ENCODE measurements around the gene FMN1. TPM values are rescaled to one million over a fixed set of nuclear protein-coding genes. Genes with fewer than 3 reads are reported as not detected.

FMN1 gene
- total and polyA plus RNA-seq, 2 donors from 2014 or later, result 0.71 to 44.8 TPM

DNA sequence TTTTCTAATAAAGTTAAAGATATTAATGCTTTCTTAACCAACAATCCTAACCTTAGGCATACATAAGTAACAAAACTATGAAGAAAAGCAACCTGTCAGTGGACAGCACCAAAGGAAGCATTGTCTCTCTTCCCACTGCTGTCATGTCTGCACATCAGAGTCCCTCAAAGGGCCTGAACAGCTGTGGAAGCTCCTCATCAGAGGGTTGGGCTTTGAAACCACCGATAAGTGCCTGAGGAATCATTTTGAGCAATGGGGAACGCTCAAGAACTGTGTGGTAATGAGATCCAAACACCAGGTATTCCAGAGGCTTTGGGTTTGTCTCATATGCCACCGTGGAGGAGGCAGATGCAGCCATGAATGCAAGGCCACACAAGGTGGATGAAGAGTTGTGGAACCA, 182.5 kb downstream of the FMN1 start:
- Histone ChIP-seq H3K27ac (ENCODE audit: low read depth in 2 of 2, low read length in 2 of 2) (no peak overlapping the region), H3K9me3 (ENCODE audit: control insufficient read depth in 2 of 3, insufficient read depth in 1 of 3, low read length in 3 of 3) (no peaks in the 10 kb centered on the region), H3K4me1 (ENCODE audit: control insufficient read depth in 2 of 3, insufficient read depth in 2 of 3, low read depth in 1 of 3, low read length in 3 of 3) (no peaks in the 10 kb centered on the region), H3K4me3 (ENCODE audit: low read length in 3 of 3) (no peak overlapping the region), H3K27me3 (ENCODE audit: control insufficient read depth, insufficient read depth, low read length) (no peaks in the 10 kb centered on the region), H3K36me3 (ENCODE audit: control insufficient read depth in 2 of 3, insufficient read depth in 3 of 3, low read length in 3 of 3) (no peaks in the 10 kb centered on the region), H3K9ac (ENCODE audit: low read length in 3 of 3) (no peak overlapping the region)
- intact Hi-C loops (cut with DNase I), result no loop called here
- no peak for FAIRE-seq
- TF ChIP-seq, protein P1, sequence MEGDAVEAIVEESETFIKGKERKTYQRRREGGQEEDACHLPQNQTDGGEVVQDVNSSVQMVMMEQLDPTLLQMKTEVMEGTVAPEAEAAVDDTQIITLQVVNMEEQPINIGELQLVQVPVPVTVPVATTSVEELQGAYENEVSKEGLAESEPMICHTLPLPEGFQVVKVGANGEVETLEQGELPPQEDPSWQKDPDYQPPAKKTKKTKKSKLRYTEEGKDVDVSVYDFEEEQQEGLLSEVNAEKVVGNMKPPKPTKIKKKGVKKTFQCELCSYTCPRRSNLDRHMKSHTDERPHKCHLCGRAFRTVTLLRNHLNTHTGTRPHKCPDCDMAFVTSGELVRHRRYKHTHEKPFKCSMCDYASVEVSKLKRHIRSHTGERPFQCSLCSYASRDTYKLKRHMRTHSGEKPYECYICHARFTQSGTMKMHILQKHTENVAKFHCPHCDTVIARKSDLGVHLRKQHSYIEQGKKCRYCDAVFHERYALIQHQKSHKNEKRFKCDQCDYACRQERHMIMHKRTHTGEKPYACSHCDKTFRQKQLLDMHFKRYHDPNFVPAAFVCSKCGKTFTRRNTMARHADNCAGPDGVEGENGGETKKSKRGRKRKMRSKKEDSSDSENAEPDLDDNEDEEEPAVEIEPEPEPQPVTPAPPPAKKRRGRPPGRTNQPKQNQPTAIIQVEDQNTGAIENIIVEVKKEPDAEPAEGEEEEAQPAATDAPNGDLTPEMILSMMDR (IDR thresholded peaks at IDR 0.05; ENCODE audit: borderline replicate concordance, extremely low read depth, insufficient read depth), result no peak
- DNase-seq, result no peak

DNA sequence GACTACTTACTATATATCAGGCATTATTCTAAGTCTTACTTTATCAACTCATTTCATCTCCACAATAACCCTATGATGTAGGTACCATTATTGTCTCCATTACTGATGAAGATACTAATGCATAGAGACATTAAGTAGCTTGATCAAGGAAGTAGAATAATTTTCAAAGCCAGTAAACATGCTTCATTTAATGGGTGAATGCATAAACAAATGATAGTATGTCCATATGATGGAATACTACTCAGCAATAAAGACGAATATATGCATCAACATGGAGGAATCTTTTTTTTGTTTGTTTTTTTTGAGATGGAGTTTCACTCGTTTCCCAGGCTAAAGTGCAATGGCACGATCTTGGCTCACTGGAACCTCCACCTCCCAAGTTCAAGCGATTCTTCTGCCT, 184.9 kb downstream of the FMN1 start:
- Histone ChIP-seq H3K4me3 (ENCODE audit: low read length in 3 of 3) (no peak overlapping the region), H3K27me3 (ENCODE audit: control insufficient read depth, insufficient read depth, low read length) (no peaks in the 10 kb centered on the region), H3K9me3 (ENCODE audit: control insufficient read depth in 2 of 3, insufficient read depth in 1 of 3, low read length in 3 of 3) (no peaks in the 10 kb centered on the region), H3K9ac (ENCODE audit: low read length in 3 of 3) (no peak overlapping the region), H3K36me3 (ENCODE audit: control insufficient read depth in 2 of 3, insufficient read depth in 3 of 3, low read length in 3 of 3) (no peaks in the 10 kb centered on the region), H3K27ac (ENCODE audit: low read depth in 2 of 2, low read length in 2 of 2) (no peak overlapping the region), H3K4me1 (ENCODE audit: control insufficient read depth in 2 of 3, insufficient read depth in 2 of 3, low read depth in 1 of 3, low read length in 3 of 3) (no peaks in the 10 kb centered on the region)
- TF ChIP-seq, protein P1 (IDR thresholded peaks at IDR 0.05; ENCODE audit: borderline replicate concordance, extremely low read depth, insufficient read depth), result no peak
- FAIRE-seq (no peak), DNase-seq (no peak)
- intact Hi-C loops (cut with DNase I), result no loop called here

DNA sequence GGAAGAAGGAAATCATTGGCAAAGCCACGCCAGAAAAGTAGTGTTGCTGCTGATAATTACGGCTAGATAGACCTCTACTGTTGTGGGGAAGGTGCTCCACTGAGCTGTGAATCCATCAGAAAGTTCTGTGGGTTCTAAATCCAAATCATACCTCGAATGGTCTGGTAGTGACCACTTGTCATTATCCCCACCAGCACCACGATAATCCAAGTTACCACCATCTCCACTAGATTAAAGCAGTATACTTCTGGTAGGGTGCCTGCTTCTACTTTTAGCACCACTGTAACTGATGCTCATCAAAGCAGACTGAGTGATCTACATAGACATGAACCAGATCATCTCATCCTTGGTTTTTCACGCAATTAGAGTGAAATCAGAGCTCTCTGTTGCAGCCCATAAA, 185.5 kb downstream of the FMN1 start:
- no peak overlapping the region for H3K4me3 ChIP-seq (ENCODE audit: low read length in 3 of 3)
- no peaks in the 10 kb centered on the region for H3K36me3 ChIP-seq (ENCODE audit: control insufficient read depth in 2 of 3, insufficient read depth in 3 of 3, low read length in 3 of 3)
- no peaks in the 10 kb centered on the region for H3K9me3 ChIP-seq (ENCODE audit: control insufficient read depth in 2 of 3, insufficient read depth in 1 of 3, low read length in 3 of 3)
- TF ChIP-seq, protein P1 (IDR thresholded peaks at IDR 0.05; ENCODE audit: borderline replicate concordance, extremely low read depth, insufficient read depth), result no peak
- no peaks in the 10 kb centered on the region for H3K27me3 ChIP-seq (ENCODE audit: control insufficient read depth, insufficient read depth, low read length)
- H3K4me1 ChIP-seq (ENCODE audit: control insufficient read depth in 2 of 3, insufficient read depth in 2 of 3, low read depth in 1 of 3, low read length in 3 of 3), result no peaks in the 10 kb centered on the region
- H3K27ac ChIP-seq (ENCODE audit: low read depth in 2 of 2, low read length in 2 of 2), result no peak overlapping the region
- DNase-seq (no peak), FAIRE-seq (no peak)
- no peak overlapping the region for H3K9ac ChIP-seq (ENCODE audit: low read length in 3 of 3)
- intact Hi-C loops (cut with DNase I), result no loop called here

DNA sequence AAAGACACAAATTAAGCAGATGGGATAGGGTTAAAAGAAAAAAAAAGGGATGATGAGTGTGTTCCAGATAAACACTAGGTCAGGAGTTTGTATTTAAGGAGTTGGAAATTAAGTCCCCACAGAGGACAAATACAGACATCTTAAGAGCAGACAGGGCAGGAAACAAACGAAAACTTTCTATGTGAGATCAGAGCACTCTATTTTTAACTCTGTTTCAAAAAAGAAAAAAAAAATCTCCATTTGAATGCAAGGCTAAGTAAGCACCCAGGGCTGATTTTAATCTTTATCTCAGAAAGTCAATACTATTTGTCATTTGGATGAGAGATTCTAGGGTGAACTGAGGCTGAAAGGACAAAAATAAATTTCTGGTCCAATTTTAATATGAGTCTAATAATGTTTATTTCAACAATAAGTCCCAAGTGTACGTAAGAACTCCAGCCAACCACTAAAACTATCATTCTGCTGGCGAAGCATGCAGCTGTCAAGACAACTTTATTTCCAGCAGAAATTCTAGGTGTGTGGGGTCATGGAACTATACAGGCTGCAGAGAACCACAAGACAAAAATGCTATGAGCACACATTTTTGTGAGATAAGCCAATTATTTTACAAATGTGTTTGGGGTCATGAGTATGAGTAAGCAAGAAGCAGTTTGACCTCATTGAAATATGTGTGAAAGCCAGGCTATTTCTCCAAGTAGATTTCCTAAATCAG, 186.1 kb downstream of the FMN1 start:
- TF ChIP-seq, protein P1 (IDR thresholded peaks at IDR 0.05; ENCODE audit: borderline replicate concordance, extremely low read depth, insufficient read depth), result no peak
- Histone ChIP-seq H3K4me1 (ENCODE audit: control insufficient read depth in 2 of 3, insufficient read depth in 2 of 3, low read depth in 1 of 3, low read length in 3 of 3) (no peaks in the 10 kb centered on the region), H3K36me3 (ENCODE audit: control insufficient read depth in 2 of 3, insufficient read depth in 3 of 3, low read length in 3 of 3) (no peaks in the 10 kb centered on the region), H3K9ac (ENCODE audit: low read length in 3 of 3) (no peak overlapping the region), H3K27me3 (ENCODE audit: control insufficient read depth, insufficient read depth, low read length) (no peaks in the 10 kb centered on the region), H3K9me3 (ENCODE audit: control insufficient read depth in 2 of 3, insufficient read depth in 1 of 3, low read length in 3 of 3) (no peaks in the 10 kb centered on the region), H3K27ac (ENCODE audit: low read depth in 2 of 2, low read length in 2 of 2) (no peak overlapping the region), H3K4me3 (ENCODE audit: low read length in 3 of 3) (no peak overlapping the region)
- no peak for FAIRE-seq
- no peak for DNase-seq
- intact Hi-C loops (cut with DNase I), result no loop called here
